ENCODE results near the gene PRSS48. TPM values are rescaled to one million over a fixed set of nuclear protein-coding genes. Genes with fewer than 3 reads are reported as not detected.
"Not testable (repeated sequence)": the region's sequence is repeated elsewhere in the genome, so short reads cannot be mapped to it uniquely, and the experiment has no call there.

PRSS48 gene
- total and polyA plus RNA-seq, 4 donors: 0.64 TPM; not detected in 3

DNA sequence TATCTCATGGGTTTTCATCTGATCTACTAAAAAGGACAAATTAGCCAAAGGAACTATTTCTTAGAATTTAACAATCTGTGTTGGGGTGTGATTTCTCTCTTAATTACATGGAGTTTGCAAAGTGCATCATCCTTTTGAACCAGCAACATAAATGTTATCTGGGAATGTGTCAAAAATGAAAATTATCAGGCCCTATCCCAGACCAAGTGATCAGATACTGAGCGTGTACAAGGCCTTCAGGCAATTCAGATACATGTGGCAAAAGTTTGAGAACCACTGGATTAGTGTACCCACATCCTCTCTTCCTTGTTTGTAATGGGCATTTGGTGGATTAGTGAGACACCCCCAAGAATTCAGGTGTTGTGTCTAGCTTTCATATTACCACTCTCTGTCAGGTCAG is 44.6 kb downstream of the PRSS48 start (continued):
- TF ChIP-seq, protein P1, sequence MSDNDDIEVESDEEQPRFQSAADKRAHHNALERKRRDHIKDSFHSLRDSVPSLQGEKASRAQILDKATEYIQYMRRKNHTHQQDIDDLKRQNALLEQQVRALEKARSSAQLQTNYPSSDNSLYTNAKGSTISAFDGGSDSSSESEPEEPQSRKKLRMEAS (IDR thresholded peaks at IDR 0.05): no peak
- TF ChIP-seq HNF4G (IDR thresholded peaks at IDR 0.05) (no peak), GABPA (IDR thresholded peaks at IDR 0.05 in 1 of 2, conservative IDR thresholded peaks at IDR 0.05 in 1 of 2) (no peak), JUND (IDR thresholded peaks at IDR 0.05) (no peak), RAD21 (IDR thresholded peaks at IDR 0.05) (no peak), FOXA1 (IDR thresholded peaks at IDR 0.05) (no peak)
- TF ChIP-seq, protein P2, sequence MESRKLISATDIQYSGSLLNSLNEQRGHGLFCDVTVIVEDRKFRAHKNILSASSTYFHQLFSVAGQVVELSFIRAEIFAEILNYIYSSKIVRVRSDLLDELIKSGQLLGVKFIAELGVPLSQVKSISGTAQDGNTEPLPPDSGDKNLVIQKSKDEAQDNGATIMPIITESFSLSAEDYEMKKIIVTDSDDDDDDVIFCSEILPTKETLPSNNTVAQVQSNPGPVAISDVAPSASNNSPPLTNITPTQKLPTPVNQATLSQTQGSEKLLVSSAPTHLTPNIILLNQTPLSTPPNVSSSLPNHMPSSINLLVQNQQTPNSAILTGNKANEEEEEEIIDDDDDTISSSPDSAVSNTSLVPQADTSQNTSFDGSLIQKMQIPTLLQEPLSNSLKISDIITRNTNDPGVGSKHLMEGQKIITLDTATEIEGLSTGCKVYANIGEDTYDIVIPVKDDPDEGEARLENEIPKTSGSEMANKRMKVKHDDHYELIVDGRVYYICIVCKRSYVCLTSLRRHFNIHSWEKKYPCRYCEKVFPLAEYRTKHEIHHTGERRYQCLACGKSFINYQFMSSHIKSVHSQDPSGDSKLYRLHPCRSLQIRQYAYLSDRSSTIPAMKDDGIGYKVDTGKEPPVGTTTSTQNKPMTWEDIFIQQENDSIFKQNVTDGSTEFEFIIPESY (IDR thresholded peaks at IDR 0.05): no peak

DNA sequence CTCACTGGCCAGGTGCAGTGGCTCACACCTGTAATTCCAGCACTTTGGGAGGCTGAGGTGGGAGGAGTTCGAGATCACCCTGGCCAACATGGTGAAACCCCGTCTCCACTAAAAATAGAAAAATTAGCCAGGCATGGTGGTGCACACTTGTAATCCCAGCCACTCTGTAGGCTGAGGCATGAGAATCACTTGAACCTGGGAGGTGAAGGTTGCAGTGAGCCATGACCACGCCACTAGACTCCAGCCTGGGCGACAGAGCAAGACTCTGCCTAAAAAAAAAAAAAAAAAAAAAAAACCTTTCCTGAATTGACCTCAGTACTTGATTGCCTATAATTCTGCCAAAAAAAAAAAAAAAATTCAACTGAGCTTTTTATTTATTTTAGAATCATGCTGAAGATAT is 45.2 kb downstream of the PRSS48 start:
- not testable (repeated sequence) for H3K27me3 ChIP-seq (ENCODE audit: control insufficient read depth in 4 of 4, insufficient read depth in 4 of 4, low read length in 3 of 4); H3K9ac ChIP-seq (ENCODE audit: low read depth in 1 of 2, low read length in 2 of 2); H3K9me3 ChIP-seq (ENCODE audit: control insufficient read depth in 4 of 4, low read length in 3 of 4); DNase-seq (ENCODE audit: low spot score); H3K27ac ChIP-seq (ENCODE audit: low read depth in 1 of 2, low read length in 2 of 2); H3K4me3 ChIP-seq (ENCODE audit: low read depth in 1 of 3, low read length in 3 of 3); H3K36me3 ChIP-seq (ENCODE audit: control insufficient read depth in 4 of 4, insufficient read depth in 3 of 4, low read depth in 1 of 4, low read length in 3 of 4)
- WGBS: 70% methylated on average over 4 of the region's 4 CpGs
- peaks cover 4 to 48% (median 23%) of the 10 kb centered on the region in 4 donors for H3K4me1 ChIP-seq (ENCODE audit: control insufficient read depth in 4 of 4, insufficient read depth in 4 of 4, low read length in 3 of 4)

DNA sequence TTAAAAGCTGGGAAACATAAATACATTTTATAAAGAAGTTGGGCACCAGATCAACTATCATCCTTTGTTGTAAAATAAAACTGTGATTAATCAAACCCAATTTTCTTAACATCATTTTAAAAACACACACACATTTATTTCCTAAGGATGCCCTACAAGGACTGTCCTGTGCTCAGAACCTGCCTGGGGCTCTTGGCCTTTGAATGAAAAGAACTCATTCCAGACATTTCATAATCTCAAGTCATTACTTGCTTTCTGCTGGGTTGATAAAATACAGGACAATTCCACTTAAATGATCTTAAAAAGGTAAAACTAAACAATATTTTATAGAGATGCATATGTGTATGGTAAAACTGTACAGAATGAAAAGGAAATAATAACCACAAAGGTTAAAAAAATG is 45.6 kb downstream of the PRSS48 start:
- Histone ChIP-seq H3K27ac (ENCODE audit: low read depth in 1 of 2, low read length in 2 of 2) (no peak overlapping the region), H3K27me3 (ENCODE audit: control insufficient read depth in 4 of 4, insufficient read depth in 4 of 4, low read length in 3 of 4) (no peaks in the 10 kb centered on the region), H3K9ac (ENCODE audit: low read depth in 1 of 2, low read length in 2 of 2) (no peak overlapping the region), H3K9me3 (ENCODE audit: control insufficient read depth in 4 of 4, low read length in 3 of 4) (no peaks in the 10 kb centered on the region), H3K4me1 (ENCODE audit: control insufficient read depth in 4 of 4, insufficient read depth in 4 of 4, low read length in 3 of 4) (peaks cover 3 to 43% (median 22%) of the 10 kb centered on the region in 4 donors), H3K36me3 (ENCODE audit: control insufficient read depth in 4 of 4, insufficient read depth in 3 of 4, low read depth in 1 of 4, low read length in 3 of 4) (no peaks in the 10 kb centered on the region), H3K4me3 (ENCODE audit: low read depth in 1 of 3, low read length in 3 of 3) (no peak overlapping the region)
- no peak for DNase-seq (ENCODE audit: low spot score)
- no peak for TF ChIP-seq FOXA2 (IDR thresholded peaks at IDR 0.05)
- TF ChIP-seq, protein P3, sequence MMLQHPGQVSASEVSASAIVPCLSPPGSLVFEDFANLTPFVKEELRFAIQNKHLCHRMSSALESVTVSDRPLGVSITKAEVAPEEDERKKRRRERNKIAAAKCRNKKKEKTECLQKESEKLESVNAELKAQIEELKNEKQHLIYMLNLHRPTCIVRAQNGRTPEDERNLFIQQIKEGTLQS (IDR thresholded peaks at IDR 0.05): no peak
- no peak for TF ChIP-seq GABPA (IDR thresholded peaks at IDR 0.05 in 1 of 2, conservative IDR thresholded peaks at IDR 0.05 in 1 of 2)
- no peak for TF ChIP-seq FOXA1 (IDR thresholded peaks at IDR 0.05)
- TF ChIP-seq TAF1 (conservative IDR thresholded peaks at IDR 0.05): no peak
- no peak for TF ChIP-seq JUND (IDR thresholded peaks at IDR 0.05)
- no peak for TF ChIP-seq HNF4A (conservative IDR thresholded peaks at IDR 0.05)
- TF ChIP-seq, protein P1 (IDR thresholded peaks at IDR 0.05): no peak
- TF ChIP-seq EGR1 (IDR thresholded peaks at IDR 0.05; ENCODE audit: low read depth in 2 of 2): no peak
- no peak for TF ChIP-seq RAD21 (IDR thresholded peaks at IDR 0.05)
- TF ChIP-seq, protein P4, sequence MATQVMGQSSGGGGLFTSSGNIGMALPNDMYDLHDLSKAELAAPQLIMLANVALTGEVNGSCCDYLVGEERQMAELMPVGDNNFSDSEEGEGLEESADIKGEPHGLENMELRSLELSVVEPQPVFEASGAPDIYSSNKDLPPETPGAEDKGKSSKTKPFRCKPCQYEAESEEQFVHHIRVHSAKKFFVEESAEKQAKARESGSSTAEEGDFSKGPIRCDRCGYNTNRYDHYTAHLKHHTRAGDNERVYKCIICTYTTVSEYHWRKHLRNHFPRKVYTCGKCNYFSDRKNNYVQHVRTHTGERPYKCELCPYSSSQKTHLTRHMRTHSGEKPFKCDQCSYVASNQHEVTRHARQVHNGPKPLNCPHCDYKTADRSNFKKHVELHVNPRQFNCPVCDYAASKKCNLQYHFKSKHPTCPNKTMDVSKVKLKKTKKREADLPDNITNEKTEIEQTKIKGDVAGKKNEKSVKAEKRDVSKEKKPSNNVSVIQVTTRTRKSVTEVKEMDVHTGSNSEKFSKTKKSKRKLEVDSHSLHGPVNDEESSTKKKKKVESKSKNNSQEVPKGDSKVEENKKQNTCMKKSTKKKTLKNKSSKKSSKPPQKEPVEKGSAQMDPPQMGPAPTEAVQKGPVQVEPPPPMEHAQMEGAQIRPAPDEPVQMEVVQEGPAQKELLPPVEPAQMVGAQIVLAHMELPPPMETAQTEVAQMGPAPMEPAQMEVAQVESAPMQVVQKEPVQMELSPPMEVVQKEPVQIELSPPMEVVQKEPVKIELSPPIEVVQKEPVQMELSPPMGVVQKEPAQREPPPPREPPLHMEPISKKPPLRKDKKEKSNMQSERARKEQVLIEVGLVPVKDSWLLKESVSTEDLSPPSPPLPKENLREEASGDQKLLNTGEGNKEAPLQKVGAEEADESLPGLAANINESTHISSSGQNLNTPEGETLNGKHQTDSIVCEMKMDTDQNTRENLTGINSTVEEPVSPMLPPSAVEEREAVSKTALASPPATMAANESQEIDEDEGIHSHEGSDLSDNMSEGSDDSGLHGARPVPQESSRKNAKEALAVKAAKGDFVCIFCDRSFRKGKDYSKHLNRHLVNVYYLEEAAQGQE (IDR thresholded peaks at IDR 0.05): no peak
- TF ChIP-seq RXRA (IDR thresholded peaks at IDR 0.05): no peak
- TF ChIP-seq, protein P2 (IDR thresholded peaks at IDR 0.05): no peak
- TF ChIP-seq YY1 (IDR thresholded peaks at IDR 0.05): no peak
- TF ChIP-seq, protein P5, sequence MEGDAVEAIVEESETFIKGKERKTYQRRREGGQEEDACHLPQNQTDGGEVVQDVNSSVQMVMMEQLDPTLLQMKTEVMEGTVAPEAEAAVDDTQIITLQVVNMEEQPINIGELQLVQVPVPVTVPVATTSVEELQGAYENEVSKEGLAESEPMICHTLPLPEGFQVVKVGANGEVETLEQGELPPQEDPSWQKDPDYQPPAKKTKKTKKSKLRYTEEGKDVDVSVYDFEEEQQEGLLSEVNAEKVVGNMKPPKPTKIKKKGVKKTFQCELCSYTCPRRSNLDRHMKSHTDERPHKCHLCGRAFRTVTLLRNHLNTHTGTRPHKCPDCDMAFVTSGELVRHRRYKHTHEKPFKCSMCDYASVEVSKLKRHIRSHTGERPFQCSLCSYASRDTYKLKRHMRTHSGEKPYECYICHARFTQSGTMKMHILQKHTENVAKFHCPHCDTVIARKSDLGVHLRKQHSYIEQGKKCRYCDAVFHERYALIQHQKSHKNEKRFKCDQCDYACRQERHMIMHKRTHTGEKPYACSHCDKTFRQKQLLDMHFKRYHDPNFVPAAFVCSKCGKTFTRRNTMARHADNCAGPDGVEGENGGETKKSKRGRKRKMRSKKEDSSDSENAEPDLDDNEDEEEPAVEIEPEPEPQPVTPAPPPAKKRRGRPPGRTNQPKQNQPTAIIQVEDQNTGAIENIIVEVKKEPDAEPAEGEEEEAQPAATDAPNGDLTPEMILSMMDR (IDR thresholded peaks at IDR 0.05; ENCODE audit: low read depth, low read length, missing input control): no peak
- no peak for TF ChIP-seq SP1 (IDR thresholded peaks at IDR 0.05)

All from liver (tissue), 9 donors.